HEK293T (cell line): ENCODE results near the gene CD151.

Source experiments
- CTCF ChIA-PET: fragments of 350-600 bp; formaldehyde crosslinking; extraction: SDS; loops from one replicate; lab custom pipeline; 2021; ENCODE audit warnings: antibody characterized with exemption, inconsistent platforms; lab: Yijun Ruan, JAX
- POLR2A ChIA-PET: fragments of 350-600 bp; formaldehyde crosslinking; extraction: SDS; loops from one replicate; lab custom pipeline; 2020; ENCODE audit warnings: antibody characterized with exemption, inconsistent platforms; lab: Yijun Ruan, JAX
- DNase-seq: peaks from one replicate; pipeline ENCODE4 v3.0.0; 2012; ENCODE audit warnings: mixed read lengths; ENCODE audit errors: extremely low spot score
- ARNT ChIP-seq: fragments of 450-650 bp; IDR thresholded peaks from 2 replicates; pipeline ENCODE4 v1.6.1; 2017; ENCODE audit warnings: mild to moderate bottlenecking
- BHLHE40 ChIP-seq: fragments of 450-650 bp; IDR thresholded peaks from 2 replicates; pipeline ENCODE4 v1.6.1; 2016; ENCODE audit warnings: mild to moderate bottlenecking, moderate library complexity, borderline replicate concordance
- CTBP1 ChIP-seq: fragments of 450-650 bp; IDR thresholded peaks from 2 replicates; pipeline ENCODE4 v1.6.1; 2016; ENCODE audit warnings: borderline replicate concordance
- ELF4 ChIP-seq: fragments of 450-650 bp; IDR thresholded peaks from 2 replicates; pipeline ENCODE4 v1.6.1; 2017; ENCODE audit warnings: antibody characterized with exemption
- FOXA1 ChIP-seq: fragments of 450-650 bp; IDR thresholded peaks from 2 replicates; pipeline ENCODE4 v1.6.1; 2016; ENCODE audit warnings: mild to moderate bottlenecking
- FOXK2 ChIP-seq: fragments of 450-650 bp; IDR thresholded peaks from 2 replicates; pipeline ENCODE4 v1.6.1; 2016; ENCODE audit warnings: mild to moderate bottlenecking
- FOXM1 ChIP-seq: fragments of 450-650 bp; IDR thresholded peaks from 2 replicates; pipeline ENCODE4 v1.6.1; 2017; ENCODE audit warnings: mild to moderate bottlenecking, borderline replicate concordance
- HDGF ChIP-seq: fragments of 450-650 bp; IDR thresholded peaks from 2 replicates; pipeline ENCODE4 v1.6.1; 2017; ENCODE audit warnings: antibody characterized with exemption, borderline replicate concordance
- L3MBTL2 ChIP-seq: fragments of 450-650 bp; conservative IDR thresholded peaks from 2 replicates; pipeline ENCODE4 v1.6.1; 2016; ENCODE audit warnings: mild to moderate bottlenecking
- LEF1 ChIP-seq: fragments of 450-650 bp; IDR thresholded peaks from 2 replicates; pipeline ENCODE4 v1.6.1; 2017; ENCODE audit warnings: mild to moderate bottlenecking, borderline replicate concordance
- NFRKB ChIP-seq: fragments of 450-650 bp; IDR thresholded peaks from 2 replicates; pipeline ENCODE4 v1.6.1; 2016; ENCODE audit warnings: mild to moderate bottlenecking, moderate library complexity
- SP1 ChIP-seq: fragments of 450-650 bp; IDR thresholded peaks from 2 replicates; pipeline ENCODE4 v1.6.1; 2017
- SUZ12 ChIP-seq: fragments of 450-650 bp; IDR thresholded peaks from 2 replicates; pipeline ENCODE4 v1.6.1; 2016; ENCODE audit warnings: mild to moderate bottlenecking
- TARDBP ChIP-seq: fragments of 450-650 bp; IDR thresholded peaks from 2 replicates; pipeline ENCODE4 v1.6.1; 2016
- ZNF384 ChIP-seq: fragments of 450-650 bp; IDR thresholded peaks from 2 replicates; pipeline ENCODE4 v1.6.1; 2016
- TF ChIP-seq, protein P1 (sequence below): fragments of 450-650 bp; IDR thresholded peaks from 2 replicates; pipeline ENCODE4 v1.6.1; 2016

The CD151 gene

GRCh38 chr11:801097-801780 is 31.5 kb upstream of the CD151 start:
- CTCF ChIA-PET: no interaction called here
- TF ChIP-seq LEF1: no peak
- no peak for TF ChIP-seq FOXA1
- no peak for TF ChIP-seq ELF4
- no peak for TF ChIP-seq ZNF384
- TF ChIP-seq SP1: no peak
- TF ChIP-seq BHLHE40: no peak
- POLR2A ChIA-PET: no interaction called here
- no peak for DNase-seq

GRCh38 chr11:802018-802617 is 30.6 kb upstream of the CD151 start:
- POLR2A ChIA-PET: interaction anchor here (1.2 kb wide), 1 partner anchor 55 kb away, joined by 3 read pairs; the partner anchor contains the start of gene TALDO1
- CTCF ChIA-PET: no interaction called here
- no peak for DNase-seq
- TF ChIP-seq FOXK2: no peak
- no peak for TF ChIP-seq SP1
- TF ChIP-seq LEF1: no peak
- no peak for TF ChIP-seq NFRKB
- TF ChIP-seq, protein P1, sequence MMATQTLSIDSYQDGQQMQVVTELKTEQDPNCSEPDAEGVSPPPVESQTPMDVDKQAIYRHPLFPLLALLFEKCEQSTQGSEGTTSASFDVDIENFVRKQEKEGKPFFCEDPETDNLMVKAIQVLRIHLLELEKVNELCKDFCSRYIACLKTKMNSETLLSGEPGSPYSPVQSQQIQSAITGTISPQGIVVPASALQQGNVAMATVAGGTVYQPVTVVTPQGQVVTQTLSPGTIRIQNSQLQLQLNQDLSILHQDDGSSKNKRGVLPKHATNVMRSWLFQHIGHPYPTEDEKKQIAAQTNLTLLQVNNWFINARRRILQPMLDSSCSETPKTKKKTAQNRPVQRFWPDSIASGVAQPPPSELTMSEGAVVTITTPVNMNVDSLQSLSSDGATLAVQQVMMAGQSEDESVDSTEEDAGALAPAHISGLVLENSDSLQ: no peak
- no peak for TF ChIP-seq TARDBP
- no peak for TF ChIP-seq L3MBTL2
- TF ChIP-seq ARNT: no peak
- no peak for TF ChIP-seq FOXM1
- no peak for TF ChIP-seq FOXA1
- TF ChIP-seq CTBP1: no peak
- TF ChIP-seq HDGF: no peak
- TF ChIP-seq ELF4: no peak
- TF ChIP-seq SUZ12: no peak

DNA sequence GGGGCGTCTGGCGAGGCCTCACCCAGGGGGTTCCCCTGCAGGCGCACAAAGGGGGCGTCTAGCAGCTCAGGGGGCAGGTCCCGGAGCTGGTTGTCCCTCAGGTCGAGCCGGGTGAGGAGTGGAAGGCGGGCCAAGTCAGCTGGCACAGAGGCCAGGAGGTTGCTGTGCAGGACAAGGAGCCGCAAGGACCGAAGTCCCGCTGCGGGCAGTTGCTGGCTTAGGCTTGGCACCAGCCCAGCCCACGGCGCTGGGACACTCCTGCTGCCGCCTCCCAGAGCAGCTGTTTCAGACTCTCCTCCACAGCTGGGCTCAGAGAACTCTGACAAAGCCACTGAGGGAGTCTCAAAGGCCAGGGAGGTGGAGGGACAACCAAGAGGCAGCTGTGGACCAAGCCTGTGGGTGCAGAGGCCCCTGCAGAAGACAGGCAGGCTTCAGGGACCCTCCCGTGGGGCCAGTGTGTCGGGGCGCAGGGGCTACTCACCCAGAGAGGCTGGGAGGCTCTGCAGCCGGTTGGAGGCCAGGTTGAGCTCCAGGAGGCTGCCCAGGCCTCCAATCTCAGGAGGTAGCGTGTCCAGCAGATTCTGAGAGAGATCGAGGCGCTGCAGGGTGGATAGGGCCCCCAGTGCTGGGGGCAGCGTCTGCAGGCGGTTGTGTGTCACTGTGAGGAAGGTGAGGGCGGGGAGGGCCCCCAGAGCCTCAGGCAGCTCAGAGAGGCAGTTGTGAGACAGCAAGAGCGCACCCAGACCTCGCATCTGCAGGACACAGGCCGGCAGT is 29.9 kb upstream of the CD151 start:
- POLR2A ChIA-PET: interaction anchor here (0.9 to 2.7 kb wide), 3 partner anchors 9 to 55 kb away, joined by 3 to 14 read pairs (median 3); partner anchors contain the start of gene TALDO1
- CTCF ChIA-PET: no interaction called here
- DNase-seq: no peak
- TF ChIP-seq BHLHE40 (no peak), ZNF384 (no peak), ELF4 (no peak), SP1 (no peak), SUZ12 (no peak), FOXK2 (no peak), L3MBTL2 (no peak), LEF1 (no peak), CTBP1 (no peak)
- TF ChIP-seq, protein P1: no peak

DNA sequence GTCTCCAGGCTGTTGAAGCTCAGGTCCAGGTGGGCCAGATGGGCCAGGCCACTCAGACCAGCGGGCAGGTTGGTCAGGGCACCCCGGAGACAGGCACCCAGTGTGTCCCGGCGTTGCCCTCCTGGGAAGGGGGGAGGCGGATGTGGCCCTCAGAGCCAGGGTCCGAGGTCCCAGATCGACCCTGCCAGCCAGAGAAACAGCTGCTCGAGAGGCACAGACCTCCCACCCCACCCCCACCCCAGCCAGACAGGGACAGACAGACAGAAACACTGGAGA is 29.3 kb upstream of the CD151 start:
- TF ChIP-seq CTBP1 (no peak), FOXK2 (no peak), TARDBP (no peak), BHLHE40 (no peak), ELF4 (no peak), SP1 (no peak), FOXA1 (no peak), LEF1 (no peak), HDGF (no peak), FOXM1 (no peak), NFRKB (no peak), SUZ12 (no peak), ARNT (no peak), L3MBTL2 (no peak)
- TF ChIP-seq, protein P1: no peak
- CTCF ChIA-PET: no interaction called here
- POLR2A ChIA-PET: interaction anchor here (0.9 to 2.7 kb wide), 4 partner anchors 10 to 56 kb away, joined by 3 to 14 read pairs (median 4); partner anchors contain the start of gene TALDO1
- DNase-seq: no peak

DNA sequence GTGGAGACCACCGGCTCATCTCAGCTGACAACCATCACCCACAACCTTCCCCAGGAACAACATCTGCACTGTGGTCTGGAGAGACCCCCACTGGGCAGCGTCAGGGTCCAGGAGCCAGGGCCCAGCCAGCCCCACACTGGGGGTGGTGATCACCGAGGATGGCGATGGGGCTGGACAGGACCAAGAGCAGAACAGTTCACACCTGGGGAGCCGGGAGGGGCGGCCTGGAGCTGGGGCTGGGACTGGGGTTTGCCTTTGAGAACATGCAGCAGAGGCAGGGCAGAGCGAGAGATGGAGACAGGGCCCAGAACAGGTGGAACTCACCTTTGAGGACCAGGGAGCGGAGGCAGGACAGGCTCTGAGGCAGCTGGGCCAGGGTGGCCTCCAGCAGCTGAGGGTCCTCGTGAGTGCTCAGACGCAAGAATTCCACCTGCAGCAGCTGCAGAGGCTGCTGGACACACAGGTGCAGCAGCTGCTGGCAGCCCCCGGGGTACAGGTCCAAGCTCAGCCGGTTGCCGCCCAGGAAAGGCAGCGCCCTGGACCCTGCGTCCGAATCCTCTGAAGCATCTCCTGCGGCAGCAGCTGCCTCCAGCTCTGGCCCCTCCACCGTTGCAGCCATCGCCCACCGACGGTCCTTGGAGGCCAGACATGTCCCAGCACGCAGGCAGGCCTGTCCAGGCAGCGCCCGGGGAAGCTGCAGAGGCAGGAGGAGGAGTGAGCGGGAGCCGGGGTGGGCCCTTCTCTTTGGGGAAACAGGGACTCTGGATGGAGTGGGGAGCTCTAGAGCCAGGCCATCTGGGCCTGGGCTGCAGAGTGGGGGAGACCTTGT is 28.8 kb upstream of the CD151 start:
- ChIA-PET POLR2A (interaction anchor here (0.9 to 2.7 kb wide), 4 partner anchors 8 to 28 kb away, joined by 3 to 14 read pairs (median 6); no protein-coding TSS in a partner anchor), CTCF (interaction anchor here (1.2 kb wide), 1 partner anchor 40 kb away, joined by 3 read pairs; no protein-coding TSS in a partner anchor)
- TF ChIP-seq L3MBTL2: no peak
- no peak for TF ChIP-seq SUZ12
- no peak for TF ChIP-seq NFRKB
- TF ChIP-seq FOXK2: no peak
- TF ChIP-seq HDGF: no peak
- no peak for TF ChIP-seq ZNF384
- TF ChIP-seq CTBP1: no peak
- no peak for TF ChIP-seq FOXM1
- TF ChIP-seq TARDBP: no peak
- no peak for TF ChIP-seq LEF1
- no peak for DNase-seq
